GM12801 (cell line): ENCODE results near the gene SCN3B.

Experiments
- CTCF ChIP-seq: IDR thresholded peaks from one replicate; pipeline ENCODE4 v1.5.1; 2011; ENCODE audit warnings: control low read depth; ENCODE audit not compliant: insufficient read length; ENCODE audit errors: extremely low read depth

SCN3B gene

GRCh38 chr11:123581651-123582399, 72.6 kb downstream of the SCN3B start:
- no peak for TF ChIP-seq CTCF

- TF ChIP-seq CTCF = no peak
Measured at GRCh38 chr11:123580557-123581275, 73.7 kb downstream of the SCN3B start.

- TF ChIP-seq CTCF = no peak
Measured at GRCh38 chr11:123580137-123580536, 74.3 kb downstream of the SCN3B start.

GRCh38 chr11:123579482-123579812, 75.0 kb downstream of the SCN3B start:
- TF ChIP-seq CTCF = no peak
